NCI-H2171 treated with DMSO at 0.1 percent for 48 hours (cell line): Measurements from ENCODE around the gene SYNPO2.

Experiments used
- DNase-seq: peaks from one replicate; lab custom pipeline; 2025; lab: John Stamatoyannopoulos, UW

SYNPO2 gene

GRCh38 chr4:118939169-118939783 lies 50.6 kb downstream of the SYNPO2 start:
- DNase-seq = no peak

GRCh38 chr4:118941149-118941548 lies 52.5 kb downstream of the SYNPO2 start:
- DNase-seq = no peak

DNA sequence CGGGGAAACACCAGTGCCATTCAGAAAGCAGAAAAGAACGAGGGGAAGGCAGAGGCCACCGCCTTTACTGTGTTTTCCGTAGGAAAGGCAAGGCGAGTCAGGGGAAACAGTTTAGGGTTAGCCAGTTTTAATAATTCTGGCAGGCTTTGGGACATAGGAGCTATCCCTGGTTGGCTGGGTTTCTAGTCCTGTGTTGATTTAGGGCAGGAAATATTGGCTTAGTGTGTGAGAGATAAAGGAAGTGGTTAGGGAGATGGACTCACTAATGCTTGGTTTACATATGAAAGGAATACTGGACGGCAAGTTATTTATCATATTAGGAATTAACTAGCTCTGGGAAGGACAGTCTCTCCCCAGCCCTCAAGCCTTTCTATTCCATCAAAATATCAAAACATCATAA lies 53.1 kb downstream of the SYNPO2 start:
- DNase-seq = no peak

GRCh38 chr4:118942465-118942864 lies 53.8 kb downstream of the SYNPO2 start:
- DNase-seq = no peak

DNA sequence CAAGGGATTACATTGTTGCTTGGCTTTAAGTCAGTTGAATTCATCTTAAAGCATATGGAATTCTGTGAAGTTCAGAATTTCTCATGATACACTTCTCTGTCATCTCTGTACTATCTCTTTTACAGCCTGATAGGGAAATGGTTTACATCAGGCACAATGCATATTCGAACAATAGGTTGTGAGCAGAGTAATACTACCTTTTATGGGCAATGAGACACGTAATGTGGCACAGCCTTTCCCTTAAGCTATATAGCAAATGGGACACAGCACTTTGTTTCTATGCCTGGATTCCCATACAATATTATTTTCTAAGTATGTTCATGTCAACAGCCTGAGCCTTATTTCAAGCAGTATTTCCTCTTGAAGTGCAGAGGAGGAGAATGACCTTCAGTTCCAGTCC lies 58.4 kb downstream of the SYNPO2 start:
- no peak for DNase-seq

DNA sequence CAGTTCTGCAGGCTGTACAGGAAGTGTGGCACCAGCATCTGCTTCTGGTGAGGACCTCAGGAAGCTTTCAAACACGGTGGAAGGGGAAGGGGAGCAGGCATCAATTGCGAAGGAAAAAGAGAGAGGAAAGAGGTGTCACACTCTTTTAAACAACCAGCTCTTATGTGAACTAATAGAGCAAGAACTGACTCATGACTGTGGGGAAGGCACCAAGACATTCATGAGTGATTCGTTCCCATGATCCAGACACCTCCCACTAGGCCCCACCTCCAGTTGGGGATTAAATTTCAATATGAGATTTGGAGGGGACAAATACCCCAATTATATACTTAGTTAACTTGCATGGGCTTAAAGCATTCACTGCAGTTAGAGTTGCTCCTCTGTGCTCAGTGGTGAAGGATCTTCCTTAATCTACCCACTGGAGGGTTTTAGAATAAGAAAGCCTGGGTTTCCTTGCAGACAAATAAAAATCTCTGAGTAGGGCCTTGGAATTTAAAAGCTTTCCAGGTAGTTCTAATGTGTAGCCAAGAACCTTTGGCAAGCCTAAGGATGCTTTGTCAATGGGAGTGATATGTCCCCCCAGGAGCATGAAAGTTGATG lies 60.0 kb downstream of the SYNPO2 start:
- DNase-seq = no peak

DNA sequence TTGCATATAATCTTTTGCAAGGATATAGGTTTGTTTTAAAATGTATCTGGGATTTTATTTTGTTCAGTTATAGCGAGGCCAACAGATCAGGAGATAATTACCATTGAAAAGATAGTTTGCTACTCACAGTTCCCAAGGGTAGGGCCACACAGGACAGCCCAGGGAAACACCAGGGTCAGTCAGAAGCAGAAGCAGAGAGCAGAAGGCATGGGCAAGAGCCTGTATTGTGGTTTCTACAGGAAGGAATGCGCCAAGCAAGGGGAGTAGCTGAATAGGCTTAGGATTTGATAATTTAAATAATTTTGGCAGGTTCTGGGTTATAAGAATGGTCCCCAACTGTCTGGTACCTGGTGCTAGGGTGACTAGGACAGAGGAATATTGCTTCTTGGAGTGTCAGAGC lies 61.6 kb downstream of the SYNPO2 start:
- DNase-seq = no peak

GRCh38 chr4:118950929-118951570 lies 62.4 kb downstream of the SYNPO2 start:
- no peak for DNase-seq

DNA sequence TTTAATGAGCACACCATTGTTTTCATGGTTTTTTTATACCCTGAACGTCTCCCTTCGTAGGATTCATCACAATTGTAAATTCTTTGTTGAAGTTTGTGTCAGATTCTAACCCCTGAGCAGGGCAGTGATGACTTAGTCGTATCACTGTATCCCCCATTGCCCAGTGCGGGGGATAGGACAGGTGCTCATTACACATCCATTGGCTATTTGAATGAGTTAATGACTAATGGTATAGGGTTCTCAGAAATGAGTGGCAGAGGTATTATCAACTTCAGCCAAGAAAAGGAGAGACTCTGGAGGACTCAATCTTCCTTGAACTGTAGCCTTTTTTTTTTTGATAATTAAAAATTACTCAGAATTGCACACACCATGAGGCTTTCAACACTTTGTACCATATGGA lies 64.6 kb downstream of the SYNPO2 start:
- no peak for DNase-seq

DNA sequence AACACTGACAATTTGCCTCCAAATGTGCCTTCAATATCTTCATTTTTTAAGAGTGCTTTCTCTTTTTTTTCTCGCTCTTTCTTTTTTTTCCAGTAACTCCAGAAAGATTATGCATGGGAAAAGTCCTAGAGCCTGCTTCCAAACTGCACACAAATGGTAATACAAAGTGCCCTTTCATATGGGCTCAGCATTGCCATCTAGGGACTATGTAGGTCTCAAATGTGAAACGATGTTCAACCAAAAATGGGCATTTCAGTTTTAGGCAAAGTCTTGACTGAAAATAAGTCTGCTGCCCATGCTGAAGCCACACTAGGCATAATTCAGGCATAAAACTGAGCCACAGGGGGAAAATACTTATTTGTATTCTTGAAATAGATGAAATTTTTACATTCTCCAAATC lies 65.6 kb downstream of the SYNPO2 start:
- DNase-seq = no peak

- no peak for DNase-seq
Observed at GRCh38 chr4:118955515-118955914, 66.9 kb downstream of the SYNPO2 start.

DNA sequence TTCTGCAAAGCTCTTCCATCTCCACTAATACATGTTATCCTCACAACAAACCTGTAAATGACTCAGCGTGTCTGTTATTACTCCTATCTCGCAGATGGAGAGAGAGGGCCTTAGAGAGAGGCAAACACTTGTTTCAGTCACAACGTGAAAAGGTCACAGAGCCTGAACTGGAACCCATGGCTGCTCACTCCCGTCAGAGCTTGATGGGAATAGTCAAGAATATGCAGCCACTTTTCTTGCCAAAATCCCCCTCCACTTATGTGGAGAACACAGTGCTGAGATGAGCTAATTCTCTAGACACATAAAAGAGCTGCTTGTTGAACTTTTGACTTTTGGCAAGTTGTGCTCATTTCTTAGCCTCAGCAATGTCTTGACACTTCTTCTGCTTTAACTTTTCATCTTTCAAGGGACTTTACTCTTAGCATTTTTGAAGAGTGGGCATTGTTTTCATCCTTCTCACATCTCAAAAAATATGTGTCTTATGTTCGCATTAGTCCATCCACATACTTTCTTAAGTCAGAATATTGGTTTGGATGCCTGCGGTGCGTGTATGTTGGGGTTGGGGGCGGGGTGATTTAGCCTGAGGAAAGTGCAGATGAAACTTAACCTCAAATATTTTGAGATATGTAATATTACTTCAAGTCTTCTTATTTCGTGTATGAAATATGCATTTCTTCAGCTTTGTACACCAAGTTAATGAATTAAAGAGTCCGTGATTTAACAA lies 69.2 kb downstream of the SYNPO2 start:
- DNase-seq = no peak

- DNase-seq = no peak
Observed at GRCh38 chr4:118962540-118962939, 73.9 kb downstream of the SYNPO2 start.

GRCh38 chr4:118964891-118965411 lies 76.3 kb downstream of the SYNPO2 start:
- DNase-seq = no peak

GRCh38 chr4:118967393-118967792 lies 78.7 kb downstream of the SYNPO2 start:
- no peak for DNase-seq

DNA sequence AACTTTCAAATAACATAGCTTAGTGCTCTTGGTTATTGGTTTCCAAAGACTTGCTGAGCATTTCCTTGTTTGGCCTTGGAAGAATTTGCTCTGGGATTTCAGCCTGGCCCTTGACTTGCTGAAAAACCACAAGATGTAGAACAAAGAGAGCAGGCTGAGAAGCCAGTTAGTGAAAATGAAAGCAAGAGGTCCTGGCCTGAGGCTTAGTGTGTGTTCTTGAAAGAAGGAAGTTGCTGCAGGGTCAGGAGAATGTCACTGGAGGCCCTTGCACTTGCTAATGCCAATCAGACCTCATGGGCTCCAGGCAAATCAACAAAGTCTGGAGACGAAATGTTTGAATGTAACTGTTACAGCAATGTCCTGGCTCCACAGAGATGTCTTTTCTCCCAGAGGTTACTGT lies 79.4 kb downstream of the SYNPO2 start:
- DNase-seq = no peak

GRCh38 chr4:118968813-118969212 lies 80.2 kb downstream of the SYNPO2 start:
- no peak for DNase-seq

DNA sequence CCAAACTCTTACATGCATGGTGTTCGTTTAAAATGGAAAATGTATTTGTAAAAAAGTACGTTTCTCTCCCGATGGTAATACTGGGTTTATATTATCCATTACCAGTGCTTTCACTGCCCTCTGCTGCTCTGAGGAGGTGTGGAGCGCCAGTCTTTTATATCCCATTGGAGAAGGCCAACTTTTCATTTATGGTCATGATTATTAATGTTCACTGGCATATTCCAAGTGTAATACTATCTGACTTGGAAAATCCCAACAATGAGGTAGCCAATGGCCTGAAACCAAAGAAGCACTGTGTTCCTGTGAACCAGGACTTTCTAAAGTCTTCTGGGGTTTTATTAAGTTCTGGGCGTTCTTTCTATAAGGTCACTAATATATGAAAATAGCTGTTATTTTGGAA lies 80.7 kb downstream of the SYNPO2 start:
- no peak for DNase-seq

- no peak for DNase-seq
Observed at GRCh38 chr4:118972167-118972566, 83.5 kb downstream of the SYNPO2 start.

GRCh38 chr4:118973295-118973694 lies 84.6 kb downstream of the SYNPO2 start:
- no peak for DNase-seq

DNA sequence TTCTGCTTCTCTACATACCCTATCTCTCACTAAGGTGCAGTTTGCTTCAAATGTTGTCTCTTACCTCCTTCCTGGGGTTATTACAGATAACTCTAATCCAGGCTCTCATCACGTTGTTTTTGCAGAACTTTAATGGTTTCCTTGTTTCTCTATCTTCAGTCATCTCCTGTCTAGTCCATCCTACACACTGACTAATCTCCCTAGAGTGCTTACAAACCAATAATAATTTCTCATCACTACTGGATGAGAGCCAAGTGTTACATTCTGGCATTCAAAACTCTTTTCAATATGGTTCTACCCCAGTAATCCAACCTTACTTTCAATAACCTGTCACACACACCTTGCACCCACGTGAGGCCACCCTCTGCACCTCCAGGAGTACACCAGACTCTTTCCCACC lies 86.1 kb downstream of the SYNPO2 start:
- DNase-seq = no peak

DNA sequence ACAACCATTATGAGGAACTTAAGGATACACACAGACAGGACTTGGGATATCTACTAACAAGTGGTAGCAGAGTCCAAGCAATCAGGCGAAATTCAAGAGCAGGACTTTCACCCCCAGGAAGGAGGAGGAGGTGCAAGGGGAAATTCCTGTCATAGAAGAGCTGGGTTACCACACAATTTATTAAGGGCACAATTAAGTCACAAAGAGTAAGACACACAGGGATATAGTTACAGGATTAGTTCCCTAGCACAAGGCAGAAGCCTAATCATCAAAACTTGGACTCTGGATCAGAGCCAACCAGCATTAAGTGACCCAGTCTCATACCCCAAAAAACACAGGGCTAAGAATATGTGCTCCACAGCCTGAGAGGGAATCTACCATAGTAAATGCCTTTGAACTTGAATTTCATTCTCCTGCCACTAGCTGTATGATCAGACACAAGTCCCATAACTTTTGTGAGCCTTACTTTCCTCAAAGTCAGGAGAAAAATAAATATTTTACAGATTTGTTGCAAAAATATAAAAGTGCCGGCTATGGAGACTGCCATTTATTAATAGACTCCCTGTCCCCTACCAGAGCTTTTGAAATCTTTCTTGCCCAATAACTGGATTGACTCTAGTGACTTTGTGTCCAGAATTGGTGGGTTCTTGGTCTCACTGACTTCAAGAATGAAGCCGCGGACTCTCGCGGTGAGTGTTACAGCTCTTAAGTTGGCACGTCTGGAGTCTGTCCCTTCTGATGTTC lies 87.0 kb downstream of the SYNPO2 start:
- no peak for DNase-seq
